Measurements from ENCODE around the gene CCNJL.

GRCh38 chr5:160271836-160272235 lies 40.5 kb downstream of the CCNJL start:
- TF ChIP-seq, protein P1, sequence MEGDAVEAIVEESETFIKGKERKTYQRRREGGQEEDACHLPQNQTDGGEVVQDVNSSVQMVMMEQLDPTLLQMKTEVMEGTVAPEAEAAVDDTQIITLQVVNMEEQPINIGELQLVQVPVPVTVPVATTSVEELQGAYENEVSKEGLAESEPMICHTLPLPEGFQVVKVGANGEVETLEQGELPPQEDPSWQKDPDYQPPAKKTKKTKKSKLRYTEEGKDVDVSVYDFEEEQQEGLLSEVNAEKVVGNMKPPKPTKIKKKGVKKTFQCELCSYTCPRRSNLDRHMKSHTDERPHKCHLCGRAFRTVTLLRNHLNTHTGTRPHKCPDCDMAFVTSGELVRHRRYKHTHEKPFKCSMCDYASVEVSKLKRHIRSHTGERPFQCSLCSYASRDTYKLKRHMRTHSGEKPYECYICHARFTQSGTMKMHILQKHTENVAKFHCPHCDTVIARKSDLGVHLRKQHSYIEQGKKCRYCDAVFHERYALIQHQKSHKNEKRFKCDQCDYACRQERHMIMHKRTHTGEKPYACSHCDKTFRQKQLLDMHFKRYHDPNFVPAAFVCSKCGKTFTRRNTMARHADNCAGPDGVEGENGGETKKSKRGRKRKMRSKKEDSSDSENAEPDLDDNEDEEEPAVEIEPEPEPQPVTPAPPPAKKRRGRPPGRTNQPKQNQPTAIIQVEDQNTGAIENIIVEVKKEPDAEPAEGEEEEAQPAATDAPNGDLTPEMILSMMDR (optimal IDR thresholded peaks at IDR 0.05 in 1 of 3, IDR thresholded peaks at IDR 0.05 in 1 of 3, conservative IDR thresholded peaks at IDR 0.05 in 1 of 3; ENCODE audit: extremely low read depth in 1 of 3, insufficient read depth in 2 of 3, low read length in 3 of 3) = no peak
- TF ChIP-seq EZH2 (IDR thresholded peaks at IDR 0.05; ENCODE audit: low read length) = no peak

Data from keratinocyte (primary cell).